Activated CD4-positive, alpha-beta T cell treated with anti-CD3 and anti-CD28 coated beads for 1 hour (primary cell): Measurements from ENCODE around the gene ORMDL2.
A peak's percentile ranks its signal among the peaks of the same experiment; 100 is the strongest.
"Not testable (repeated sequence)": the region's sequence is repeated elsewhere in the genome, so short reads cannot be mapped to it uniquely, and the experiment has no call there.

ENCODE experiments used
- DNase-seq: peaks from one replicate; pipeline ENCODE4 v3.0.0-alpha.2; 2020

ORMDL2 gene

GRCh38 chr12:55829967-55830600 lies 12.2 kb downstream of the ORMDL2 start:
- no peak for DNase-seq

DNA sequence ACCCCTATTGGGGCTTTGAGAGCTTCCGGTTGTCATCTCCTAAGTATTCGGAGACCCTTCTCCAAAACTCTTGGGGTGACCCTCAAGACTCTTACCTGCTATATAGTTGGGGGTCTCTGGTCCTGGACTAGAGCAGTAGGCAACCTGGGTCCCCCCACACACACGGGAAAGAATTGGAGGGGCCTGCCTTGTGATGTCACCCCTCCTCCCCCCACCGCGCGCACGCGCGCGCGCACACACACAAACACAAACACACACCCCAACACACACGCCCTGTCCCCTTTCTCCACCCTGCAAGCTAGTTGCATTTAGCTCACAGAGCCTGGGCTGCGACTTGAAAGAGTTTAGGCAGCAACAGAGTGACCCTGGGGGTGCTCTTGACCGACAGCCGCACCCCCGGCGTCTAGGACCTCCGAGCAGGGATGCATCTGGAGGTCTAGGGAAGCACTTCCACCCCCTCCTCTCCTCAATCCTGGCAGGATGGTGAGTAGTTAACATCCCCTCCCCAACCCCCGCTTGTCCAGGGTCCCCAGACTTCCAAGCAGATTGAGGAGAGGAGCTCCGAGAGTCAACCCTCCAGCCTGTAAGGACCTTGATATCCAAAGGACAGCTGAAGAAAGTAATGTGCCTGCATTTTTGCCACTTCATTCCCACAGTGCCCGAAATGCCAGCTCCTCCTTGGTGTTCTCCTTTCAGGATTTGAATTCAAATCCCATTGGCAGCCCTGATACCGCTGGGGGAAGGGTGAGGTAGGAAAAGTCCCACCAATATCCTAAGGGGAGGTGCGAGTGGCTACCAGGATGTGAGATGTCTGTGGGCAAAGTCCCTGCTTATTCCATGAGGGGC lies 13.0 kb downstream of the ORMDL2 start:
- peak; percentile 38 for DNase-seq

- no peak for DNase-seq
These were observed 13.6 kb downstream of the ORMDL2 start for GRCh38 chr12:55831447-55831815.

- DNase-seq: no peak
These were observed 15.2 kb downstream of the ORMDL2 start for GRCh38 chr12:55833056-55833455.

- not testable (repeated sequence) for DNase-seq
These were observed 16.6 kb downstream of the ORMDL2 start for GRCh38 chr12:55834400-55834799.

GRCh38 chr12:55838361-55838760 lies 20.5 kb downstream of the ORMDL2 start:
- no peak for DNase-seq

DNA sequence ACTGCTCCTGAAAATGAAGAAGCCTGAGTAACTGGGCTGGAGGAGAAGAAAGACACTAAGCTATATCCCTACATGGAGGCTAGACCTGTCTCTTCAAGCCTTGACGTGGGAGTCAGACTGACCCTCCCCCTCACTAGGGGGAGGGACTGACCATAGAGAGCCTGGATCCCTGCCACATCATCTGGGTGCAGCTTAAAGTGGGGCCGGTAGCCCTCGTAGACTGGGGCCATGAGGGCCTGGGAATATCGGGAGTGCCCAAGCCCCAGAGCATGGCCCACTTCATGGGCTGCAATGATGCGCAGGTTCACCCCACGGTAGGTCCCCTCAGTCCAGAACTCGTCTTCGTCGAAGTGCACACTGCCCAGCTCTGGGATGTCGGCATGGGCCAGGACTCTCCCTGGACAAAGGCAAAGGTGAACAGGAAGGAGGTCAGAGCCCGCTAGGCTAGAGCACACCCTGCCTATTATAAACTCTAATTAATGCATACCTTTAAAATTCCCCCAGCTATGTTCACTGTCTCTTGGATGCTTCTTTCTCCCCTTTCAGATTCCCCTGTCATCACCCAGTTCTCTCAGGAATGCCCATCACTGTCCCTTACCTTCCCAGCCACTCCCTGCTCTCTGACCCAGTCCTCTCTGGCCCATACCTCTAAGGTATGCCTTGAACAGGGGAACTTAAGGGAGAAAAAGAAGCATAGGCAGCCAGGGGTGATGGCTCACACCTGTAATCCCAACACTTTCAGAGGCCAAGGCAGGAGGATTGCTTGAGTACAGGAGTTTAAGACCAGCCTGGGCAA lies 21.7 kb downstream of the ORMDL2 start:
- DNase-seq: no peak

DNA sequence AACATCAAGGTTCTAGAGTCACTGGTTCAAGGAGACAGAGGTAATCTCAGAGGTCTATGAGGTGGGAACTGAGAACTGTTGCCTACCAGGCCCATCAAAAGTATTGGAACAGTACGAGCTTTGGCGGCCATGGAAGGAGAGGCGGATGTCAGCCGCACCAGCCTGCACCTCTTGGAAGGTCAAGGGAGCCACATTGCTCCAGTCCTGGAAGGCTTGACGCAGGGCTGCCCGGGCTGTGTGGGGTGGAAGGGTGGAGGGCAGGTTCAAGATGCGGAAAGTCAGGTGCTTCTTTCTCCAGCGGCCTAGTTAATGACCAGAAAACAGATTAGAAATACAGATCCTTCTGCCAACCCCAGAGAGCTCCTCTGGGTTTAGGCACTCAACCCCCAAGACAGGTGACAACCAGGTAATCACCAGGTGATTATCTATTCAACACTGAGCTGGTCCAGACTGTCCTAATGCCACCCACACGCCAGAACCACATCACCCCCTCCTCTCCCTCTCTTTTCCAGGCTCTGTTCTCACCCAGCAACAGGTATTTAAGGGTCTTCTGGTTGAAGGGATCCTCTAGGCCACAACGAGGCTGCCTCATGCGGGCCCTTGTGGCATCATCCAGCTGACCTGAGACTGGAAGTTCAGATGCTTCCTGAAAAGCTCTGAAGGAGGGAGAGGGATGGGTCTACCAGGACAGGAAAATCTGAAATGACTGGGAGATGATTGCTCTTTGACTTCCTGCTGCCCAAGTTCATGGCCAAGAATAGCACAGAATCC lies 22.9 kb downstream of the ORMDL2 start:
- DNase-seq: no peak

DNA sequence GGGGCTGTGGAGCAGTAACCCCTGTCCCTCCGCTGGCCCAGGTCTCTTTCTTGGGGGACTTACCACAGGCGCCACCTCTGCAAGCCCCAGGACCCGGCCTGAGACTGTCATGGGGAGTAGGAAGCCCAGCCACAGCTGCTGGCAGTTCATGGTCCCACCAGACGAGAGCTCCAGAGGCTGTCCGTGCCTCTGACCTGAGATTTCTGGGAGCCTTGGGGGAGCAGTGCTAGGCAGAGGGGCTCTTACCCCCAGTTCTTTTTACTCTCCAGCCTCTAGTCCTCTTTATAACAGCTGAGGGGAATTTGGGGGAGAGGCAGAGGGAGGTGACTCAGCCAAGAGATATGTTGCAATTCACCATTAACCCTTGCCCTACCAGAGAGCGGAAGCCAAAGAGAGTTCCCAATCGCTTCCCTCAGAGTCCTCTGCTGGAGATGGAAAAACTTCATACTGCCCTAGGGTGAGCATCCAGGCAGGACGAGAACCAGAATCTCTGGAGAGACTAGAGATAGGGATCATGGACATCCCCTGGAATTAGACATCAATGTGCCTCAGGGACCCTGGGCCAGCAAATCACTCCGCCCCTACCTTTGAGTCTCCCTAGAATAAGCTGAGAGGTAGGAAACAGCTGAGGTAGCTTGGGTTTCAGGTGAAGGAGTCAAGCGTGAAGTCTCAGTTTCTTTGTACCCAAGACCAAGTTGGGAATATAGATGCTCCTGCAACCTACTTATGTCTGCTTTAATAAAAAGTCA lies 25.0 kb downstream of the ORMDL2 start, which contains the start of gene MMP19:
MMP19 (minus strand) TSS at position 256 of the 749 bp plus-strand sequence; CDS start at position 150, 106 bp downstream.
- no peak for DNase-seq

DNA sequence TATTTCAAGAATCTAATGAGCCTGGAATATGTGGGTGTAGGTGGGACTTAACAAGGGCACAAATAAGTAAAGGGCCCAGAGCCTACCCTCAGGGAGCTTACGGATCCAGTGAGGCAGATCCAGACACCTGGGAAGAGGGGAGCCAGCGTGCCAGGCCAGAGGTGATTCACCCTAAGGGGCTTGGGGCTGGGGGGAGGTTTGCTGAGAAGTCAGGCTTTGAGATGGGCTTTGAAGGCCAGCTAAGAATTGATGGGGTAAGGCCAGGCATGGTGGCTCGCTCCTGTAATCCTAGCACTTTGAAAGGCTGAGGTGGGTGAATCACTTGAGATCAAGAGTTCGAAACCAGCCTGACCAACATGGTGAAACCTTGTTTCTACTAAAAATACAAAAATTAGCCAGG lies 25.6 kb downstream of the ORMDL2 start:
- DNase-seq: no peak

DNA sequence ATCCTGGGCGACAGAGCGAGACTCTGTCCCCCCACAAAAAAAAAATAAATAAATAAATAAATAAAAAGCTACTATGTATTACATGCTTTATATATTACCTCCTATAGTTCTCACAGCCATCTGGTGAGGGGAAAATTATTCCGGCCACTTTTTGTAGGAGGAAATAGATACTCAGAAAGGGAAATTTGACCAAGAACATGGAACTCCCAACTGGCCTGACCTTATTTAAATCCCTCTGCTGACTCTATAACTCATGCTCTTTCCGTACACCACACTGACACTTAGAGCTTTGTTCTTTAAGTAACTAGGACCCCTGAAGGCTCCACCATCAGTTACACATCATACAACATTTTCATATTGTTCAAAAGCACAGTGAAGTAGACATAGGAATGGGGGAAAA lies 27.1 kb downstream of the ORMDL2 start:
- no peak for DNase-seq

GRCh38 chr12:55845361-55845760 lies 27.5 kb downstream of the ORMDL2 start:
- no peak for DNase-seq

- DNase-seq: no peak
These were observed 28.1 kb downstream of the ORMDL2 start for GRCh38 chr12:55845785-55846496.

- DNase-seq: no peak
These were observed 29.2 kb downstream of the ORMDL2 start for GRCh38 chr12:55847033-55847432.

- no peak for DNase-seq
These were observed 29.9 kb downstream of the ORMDL2 start for GRCh38 chr12:55847603-55848291.

- DNase-seq: no peak
These were observed 31.9 kb downstream of the ORMDL2 start for GRCh38 chr12:55849616-55850343.

- DNase-seq: no peak
These were observed 32.6 kb downstream of the ORMDL2 start for GRCh38 chr12:55850401-55850800.

GRCh38 chr12:55850893-55851292 lies 33.1 kb downstream of the ORMDL2 start:
- DNase-seq: no peak

DNA sequence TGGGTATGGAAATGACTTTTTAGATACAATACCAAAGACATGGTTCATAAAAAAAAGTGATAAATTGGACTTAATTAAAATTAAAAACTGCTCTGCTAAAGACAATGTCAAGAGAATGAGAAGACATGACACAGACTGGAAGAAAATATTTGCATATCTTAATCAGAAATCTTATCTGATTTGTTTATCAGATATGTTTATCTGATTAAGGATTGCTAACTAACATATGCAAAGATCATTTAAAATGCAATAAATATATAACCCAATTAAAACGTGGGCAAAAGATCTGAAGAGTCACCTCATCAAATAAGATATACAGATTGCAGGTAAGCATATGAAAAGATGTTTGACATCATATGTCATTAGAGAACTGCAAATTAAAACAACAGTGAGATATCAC lies 34.9 kb downstream of the ORMDL2 start:
- no peak for DNase-seq

GRCh38 chr12:55861396-55861795 lies 43.6 kb downstream of the ORMDL2 start:
- DNase-seq: no peak
